K562 (cell line): ENCODE results near the gene RAB7A. TPM values are rescaled to one million over a fixed set of nuclear protein-coding genes. Genes with fewer than 3 reads are reported as not detected.

ENCODE experiments used
- ELF1 ChIP-seq: fragments of 200-800 bp; sonication (Bioruptor generic); IDR thresholded peaks from 2 replicates; pipeline ENCODE4 v1.6.1; 2016; ENCODE audit warnings: missing genetic modification characterization, missing compliant biosample characterization
- FOXA3 ChIP-seq, 2 experiments: fragments of 450-650 bp in 1 of 2; sonication (generic) in 1 of 2; formaldehyde crosslinking; IDR thresholded peaks in 1 of 2; conservative IDR thresholded peaks in 1 of 2; 2 replicates each; pipeline versions ENCODE4 v1.4.0 to v1.8.0; 2020 to 2022; ENCODE audit warnings: mild to moderate bottlenecking in 2 of 2, missing genetic modification reagents in 1 of 2
- GABPA ChIP-seq: fragments of 200-800 bp; sonication (Bioruptor generic); conservative IDR thresholded peaks from 2 replicates; pipeline ENCODE4 v1.6.1; 2016; ENCODE audit warnings: low read depth, missing genetic modification characterization, missing compliant biosample characterization
- HSF4 ChIP-seq: fragments of 250-450 bp; sonication (Bioruptor Pico); IDR thresholded peaks from 2 replicates; pipeline ENCODE4 v2.1.2; 2022; ENCODE audit warnings: mild to moderate bottlenecking, moderate library complexity, borderline replicate concordance
- NRF1 ChIP-seq, 2 experiments: fragments of 450-650 bp; IDR thresholded peaks in 1 of 2; conservative IDR thresholded peaks in 1 of 2; 2 replicates each; pipeline ENCODE4 v1.6.1; 2014; ENCODE audit warnings: mild to moderate bottlenecking in 2 of 2
- RBM15 ChIP-seq: fragments of 200-400 bp; formaldehyde crosslinking; IDR thresholded peaks from 2 replicates; pipeline ENCODE4 v1.6.1; 2018; ENCODE audit warnings: mild to moderate bottlenecking, low read length, moderate library complexity; ENCODE audit not compliant: insufficient read depth
- RHOXF2B ChIP-seq: fragments of 250-450 bp; sonication (Bioruptor Pico); conservative IDR thresholded peaks from 2 replicates; pipeline ENCODE4 v1.5.1; 2021
- SIN3A ChIP-seq, 2 experiments: fragments of 150-350 bp in 1 of 2; IDR thresholded peaks; 2 replicates each; pipeline ENCODE4 v1.6.1; 2011 to 2016; ENCODE audit warnings: borderline replicate concordance in 2 of 2, low read depth in 2 of 2, low read length in 2 of 2, mild to moderate bottlenecking in 2 of 2, moderate library complexity in 2 of 2; ENCODE audit not compliant: control insufficient read depth in 1 of 2
- STAG1 ChIP-seq: sonication (generic); formaldehyde crosslinking; IDR thresholded peaks from 2 replicates; pipeline ENCODE4 v1.5.0; 2020; ENCODE audit warnings: missing genetic modification reagents, borderline replicate concordance
- TAF7 ChIP-seq: fragments of 450-650 bp; IDR thresholded peaks from 2 replicates; pipeline ENCODE4 v1.6.1; 2016; ENCODE audit warnings: missing genetic modification characterization, missing compliant biosample characterization
- TCF7L2 ChIP-seq: fragments of 150-350 bp; IDR thresholded peaks from 2 replicates; pipeline ENCODE4 v1.6.1; 2016; ENCODE audit warnings: low read depth, mild to moderate bottlenecking, low read length, moderate library complexity
- polyA plus RNA-seq, 8 experiments: library from polyadenylated mRNA; depleted of rRNA in 4 of 8; stranded (reverse) in 5 of 8; unstranded in 3 of 8; fragments of >200 nt; fragmentation: Nextera tagmentation in 2 of 8; fragmentation: Illumina TruSeq in 1 of 8; extraction: Ambion mirVana in 2 of 8; extraction: Trizol in 1 of 8; gene quantifications; 2 replicates each; pipeline versions ENCODE4 v1.2.1 to v1.2.3, GENCODE V29; 2011 to 2014; ENCODE audit warnings: inconsistent platforms in 1 of 8, missing spikeins in 1 of 8
- total RNA-seq, 7 experiments: library from RNA; depleted of rRNA in 6 of 7; stranded (reverse); fragments of >200 nt in 6 of 7; fragmentation: Illumina TruSeq in 2 of 7; extraction: Trizol in 2 of 7; gene quantifications; 2 replicates each; pipeline versions ENCODE4 v1.2.1 to v1.2.3, GENCODE V29; 2011 to 2021; ENCODE audit warnings: low replicate concordance in 1 of 7
- TF ChIP-seq, protein P1 (sequence below), 2 experiments: fragments of 450-650 bp; IDR thresholded peaks; 2 replicates each; pipeline ENCODE4 v1.6.1; 2016; ENCODE audit warnings: mild to moderate bottlenecking in 2 of 2, borderline replicate concordance in 1 of 2, low read depth in 1 of 2, moderate library complexity in 1 of 2
- TF ChIP-seq, protein P2 (sequence below), 3 experiments: fragments of 200-800 bp in 1 of 3; fragments of 250-450 bp in 1 of 3; fragments of 450-650 bp in 1 of 3; sonication (Bioruptor Pico) in 1 of 3; sonication (Bioruptor generic) in 1 of 3; formaldehyde crosslinking in 1 of 3; IDR thresholded peaks; 2 replicates each; pipeline versions ENCODE4 v1.6.1 to v1.8.0; 2016 to 2022; ENCODE audit warnings: mild to moderate bottlenecking in 2 of 3, missing genetic modification characterization in 2 of 3, missing compliant biosample characterization in 1 of 3, moderate library complexity in 1 of 3

Gene RAB7A
- total and polyA plus RNA-seq, 9 of the 15 experiments (the other 6 are each of a cell fraction or from before 2014, with no cell fraction given), result 30.9 to 204 (median 72.8) TPM

DNA sequence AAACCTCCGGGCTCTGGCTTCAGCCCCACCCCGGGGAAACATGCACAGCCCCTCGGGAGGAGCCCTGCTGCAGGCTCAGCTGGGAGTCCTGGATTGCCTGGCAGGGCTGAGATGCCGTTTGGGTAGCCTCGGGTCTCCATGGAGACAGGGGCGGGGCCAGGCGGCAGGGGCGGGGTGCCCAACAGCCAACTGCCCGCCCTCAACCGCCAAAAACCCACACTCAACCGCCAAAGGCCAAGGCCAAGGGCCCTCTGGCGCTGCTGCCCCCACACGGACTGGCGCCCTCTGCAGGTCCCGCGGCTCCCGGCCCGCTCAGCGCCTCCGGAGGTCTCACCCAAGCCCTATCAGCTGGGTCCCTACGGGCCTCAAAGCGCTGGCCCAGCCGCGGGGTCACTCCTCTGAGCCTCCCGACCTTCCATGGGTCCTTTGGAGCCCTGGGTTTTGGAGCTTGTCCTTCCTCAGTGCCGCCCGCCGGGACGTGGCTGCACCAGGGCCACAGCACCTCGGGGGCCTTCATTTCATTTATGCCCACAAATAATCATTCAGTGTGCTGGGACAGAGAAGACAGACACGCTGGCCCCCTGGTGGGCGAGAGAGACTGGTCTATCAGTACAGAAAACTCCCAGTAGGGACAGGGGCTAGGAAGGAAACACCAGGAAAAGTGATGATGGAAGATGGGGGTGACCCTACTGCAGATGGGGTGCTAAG lies 119.9 kb downstream of the RAB7A start (continued):
- TF ChIP-seq, protein P1, sequence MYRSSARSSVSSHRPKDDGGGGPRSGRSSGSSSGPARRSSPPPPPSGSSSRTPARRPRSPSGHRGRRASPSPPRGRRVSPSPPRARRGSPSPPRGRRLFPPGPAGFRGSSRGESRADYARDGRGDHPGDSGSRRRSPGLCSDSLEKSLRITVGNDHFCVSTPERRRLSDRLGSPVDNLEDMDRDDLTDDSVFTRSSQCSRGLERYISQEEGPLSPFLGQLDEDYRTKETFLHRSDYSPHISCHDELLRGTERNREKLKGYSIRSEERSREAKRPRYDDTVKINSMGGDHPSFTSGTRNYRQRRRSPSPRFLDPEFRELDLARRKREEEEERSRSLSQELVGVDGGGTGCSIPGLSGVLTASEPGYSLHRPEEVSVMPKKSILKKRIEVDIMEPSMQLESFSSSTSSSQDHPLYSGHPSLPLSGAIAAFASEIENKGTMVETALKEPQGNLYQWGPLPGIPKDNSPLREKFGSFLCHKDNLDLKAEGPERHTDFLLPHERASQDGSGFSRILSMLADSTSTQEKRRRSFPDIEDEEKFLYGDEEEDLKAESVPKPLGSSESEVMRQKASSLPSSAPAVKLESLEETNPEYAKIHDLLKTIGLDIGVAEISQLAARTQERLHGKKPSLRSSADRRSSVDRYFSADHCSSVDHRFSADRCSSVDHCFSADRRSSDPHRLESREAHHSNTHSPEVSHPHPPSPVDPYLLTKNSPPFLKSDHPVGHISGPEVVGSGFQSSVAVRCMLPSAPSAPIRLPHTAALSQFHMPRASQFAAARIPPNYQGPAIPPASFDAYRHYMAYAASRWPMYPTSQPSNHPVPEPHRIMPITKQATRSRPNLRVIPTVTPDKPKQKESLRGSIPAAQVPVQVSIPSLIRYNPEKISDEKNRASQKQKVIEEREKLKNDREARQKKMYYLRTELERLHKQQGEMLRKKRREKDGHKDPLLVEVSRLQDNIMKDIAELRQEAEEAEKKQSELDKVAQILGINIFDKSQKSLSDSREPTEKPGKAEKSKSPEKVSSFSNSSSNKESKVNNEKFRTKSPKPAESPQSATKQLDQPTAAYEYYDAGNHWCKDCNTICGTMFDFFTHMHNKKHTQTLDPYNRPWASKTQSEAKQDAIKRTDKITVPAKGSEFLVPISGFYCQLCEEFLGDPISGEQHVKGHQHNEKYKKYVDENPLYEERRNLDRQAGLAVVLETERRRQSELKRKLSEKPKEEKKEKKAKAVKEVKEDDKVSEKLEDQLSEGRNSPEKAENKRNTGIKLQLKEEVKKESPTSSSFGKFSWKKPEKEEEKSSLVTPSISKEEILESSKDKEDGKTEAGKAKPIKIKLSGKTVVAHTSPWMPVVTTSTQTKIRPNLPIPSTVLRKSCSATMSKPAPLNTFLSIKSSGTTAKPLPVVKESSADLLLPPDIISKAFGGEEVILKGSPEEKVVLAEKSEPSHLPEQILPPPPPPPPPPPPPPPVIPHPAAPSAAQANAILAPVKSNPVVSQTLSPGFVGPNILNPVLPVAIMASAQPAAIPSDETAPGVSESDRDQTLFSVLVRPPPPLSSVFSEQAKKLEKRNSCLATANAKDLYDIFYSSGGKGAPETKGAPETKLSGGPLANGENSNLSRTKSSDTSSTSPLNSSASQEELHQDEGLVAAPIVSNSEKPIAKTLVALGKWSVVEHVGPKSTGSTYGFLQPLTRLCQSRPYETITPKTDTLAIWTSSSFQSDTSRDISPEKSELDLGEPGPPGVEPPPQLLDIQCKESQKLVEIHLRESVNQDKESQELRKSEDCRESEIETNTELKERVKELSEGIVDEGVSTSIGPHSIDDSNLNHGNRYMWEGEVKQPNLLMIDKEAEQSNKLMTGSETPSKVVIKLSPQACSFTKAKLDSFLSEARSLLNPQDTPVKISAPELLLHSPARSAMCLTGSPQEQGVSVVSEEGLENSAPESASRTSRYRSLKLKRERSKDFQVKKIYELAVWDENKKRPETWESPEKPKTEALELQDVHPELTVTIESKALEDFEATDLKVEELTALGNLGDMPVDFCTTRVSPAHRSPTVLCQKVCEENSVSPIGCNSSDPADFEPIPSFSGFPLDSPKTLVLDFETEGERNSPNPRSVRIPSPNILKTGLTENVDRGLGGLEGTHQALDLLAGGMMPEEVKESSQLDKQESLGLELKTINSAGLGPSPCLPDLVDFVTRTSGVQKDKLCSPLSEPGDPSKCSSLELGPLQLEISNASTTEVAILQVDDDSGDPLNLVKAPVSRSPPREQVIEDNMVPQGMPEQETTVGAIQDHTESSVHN (IDR thresholded peaks at IDR 0.05; ENCODE audit: borderline replicate concordance in 1 of 2, low read depth in 1 of 2), result no peak
- no peak for TF ChIP-seq RHOXF2B (CRISPR knock-in tag)
- no peak for TF ChIP-seq FOXA3 (CRISPR knock-in tag; conservative IDR thresholded peaks at IDR 0.05 in 1 of 2, IDR thresholded peaks at IDR 0.05 in 1 of 2)
- no peak for TF ChIP-seq TAF7 (tag)
- TF ChIP-seq TCF7L2, result no peak
- TF ChIP-seq GABPA (tag), result no peak
- no peak for TF ChIP-seq ELF1 (tag)
- TF ChIP-seq STAG1 (CRISPR knock-in tag), result peak; percentile 40
- TF ChIP-seq HSF4 (CRISPR knock-in tag), result no peak
- TF ChIP-seq NRF1 (conservative IDR thresholded peaks at IDR 0.05 in 1 of 2, IDR thresholded peaks at IDR 0.05 in 1 of 2), result 0 out of 4 replicates have a peak, but pooled peaks of 1 of the 2 experiments have one; percentile 20
- TF ChIP-seq, protein P2, sequence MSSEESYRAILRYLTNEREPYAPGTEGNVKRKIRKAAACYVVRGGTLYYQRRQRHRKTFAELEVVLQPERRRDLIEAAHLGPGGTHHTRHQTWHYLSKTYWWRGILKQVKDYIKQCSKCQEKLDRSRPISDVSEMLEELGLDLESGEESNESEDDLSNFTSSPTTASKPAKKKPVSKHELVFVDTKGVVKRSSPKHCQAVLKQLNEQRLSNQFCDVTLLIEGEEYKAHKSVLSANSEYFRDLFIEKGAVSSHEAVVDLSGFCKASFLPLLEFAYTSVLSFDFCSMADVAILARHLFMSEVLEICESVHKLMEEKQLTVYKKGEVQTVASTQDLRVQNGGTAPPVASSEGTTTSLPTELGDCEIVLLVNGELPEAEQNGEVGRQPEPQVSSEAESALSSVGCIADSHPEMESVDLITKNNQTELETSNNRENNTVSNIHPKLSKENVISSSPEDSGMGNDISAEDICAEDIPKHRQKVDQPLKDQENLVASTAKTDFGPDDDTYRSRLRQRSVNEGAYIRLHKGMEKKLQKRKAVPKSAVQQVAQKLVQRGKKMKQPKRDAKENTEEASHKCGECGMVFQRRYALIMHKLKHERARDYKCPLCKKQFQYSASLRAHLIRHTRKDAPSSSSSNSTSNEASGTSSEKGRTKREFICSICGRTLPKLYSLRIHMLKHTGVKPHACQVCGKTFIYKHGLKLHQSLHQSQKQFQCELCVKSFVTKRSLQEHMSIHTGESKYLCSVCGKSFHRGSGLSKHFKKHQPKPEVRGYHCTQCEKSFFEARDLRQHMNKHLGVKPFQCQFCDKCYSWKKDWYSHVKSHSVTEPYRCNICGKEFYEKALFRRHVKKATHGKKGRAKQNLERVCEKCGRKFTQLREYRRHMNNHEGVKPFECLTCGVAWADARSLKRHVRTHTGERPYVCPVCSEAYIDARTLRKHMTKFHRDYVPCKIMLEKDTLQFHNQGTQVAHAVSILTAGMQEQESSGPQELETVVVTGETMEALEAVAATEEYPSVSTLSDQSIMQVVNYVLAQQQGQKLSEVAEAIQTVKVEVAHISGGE (CRISPR knock-in tag; IDR thresholded peaks at IDR 0.05), result 0 out of 6 replicates have a peak, but pooled peaks of 1 of the 3 experiments have one; percentile 23
- no peak for TF ChIP-seq SIN3A (IDR thresholded peaks at IDR 0.05; ENCODE audit: borderline replicate concordance in 2 of 2, control insufficient read depth in 1 of 2, low read depth in 2 of 2, low read length in 2 of 2)
- TF ChIP-seq RBM15, result no peak
